IMR-90 (cell line): Measurements from ENCODE around the gene OR7A17. TPM values are rescaled to one million over a fixed set of nuclear protein-coding genes. Genes with fewer than 3 reads are reported as not detected.

Experiments
- ATAC-seq: fragments of 200-7000 bp; cut with Tn5 transposase; 2 replicates; pipeline ENCODE4 v1.9.1; 2020; ENCODE audit warnings: low read depth, mild to moderate bottlenecking, moderate library complexity
- BruUV-seq: library from RNA; stranded (reverse); fragments of 400-500 nt; replicated peaks from 2 replicates; lab custom pipeline; 2021; lab: Mats Ljungman, UMichigan
- CTCF ChIA-PET: fragments of 300-600 bp; formaldehyde crosslinking; extraction: SDS; loops from one replicate; lab custom pipeline; 2021; ENCODE audit warnings: antibody characterized with exemption; lab: Yijun Ruan, JAX
- POLR2A ChIA-PET: fragments of 300-600 bp; sonication (Branson Sonifier 250); formaldehyde crosslinking; loops from one replicate; lab custom pipeline; 2022; ENCODE audit warnings: antibody characterized with exemption; ENCODE audit not compliant: unreplicated experiment; lab: Charles Lee
- DNase-seq: peaks from one replicate; pipeline ENCODE4 v3.0.0; 2013
- H2AFZ ChIP-seq: replicated peaks from 2 replicates; pipeline ENCODE3; 2013; ENCODE audit warnings: low read length, mild to moderate bottlenecking; ENCODE audit not compliant: poor library complexity
- H2AK5ac ChIP-seq: 2 replicates; pipeline ENCODE4 v1.6.1; 2013; ENCODE audit warnings: low read depth, low read length, inconsistent platforms
- H2AK9ac ChIP-seq: replicated peaks from 2 replicates; pipeline ENCODE3; 2013; ENCODE audit warnings: mild to moderate bottlenecking, low read depth, low read length, moderate library complexity; ENCODE audit not compliant: poor library complexity
- H2BK120ac ChIP-seq: 2 replicates; pipeline ENCODE4 v1.6.1; 2013; ENCODE audit warnings: low read depth, low read length, inconsistent platforms
- H2BK15ac ChIP-seq: 3 replicates; pipeline ENCODE4 v1.6.1; 2013; ENCODE audit warnings: low read depth, low read length, inconsistent platforms
- H2BK20ac ChIP-seq: 2 replicates; pipeline ENCODE4 v1.6.1; 2013; ENCODE audit warnings: low read depth, mild to moderate bottlenecking, inconsistent platforms, low read length, moderate library complexity
- H2BK5ac ChIP-seq: 2 replicates; pipeline ENCODE4 v1.6.1; 2013; ENCODE audit warnings: mild to moderate bottlenecking, low read depth, low read length, inconsistent platforms; ENCODE audit not compliant: poor library complexity, severe bottlenecking
- H3K14ac ChIP-seq: replicated peaks from 2 replicates; pipeline ENCODE4 v1.6.1; 2013; ENCODE audit warnings: low read depth, low read length, inconsistent platforms
- H3K18ac ChIP-seq: 2 replicates; pipeline ENCODE4 v1.6.1; 2013; ENCODE audit warnings: low read depth, low read length, control low read depth
- H3K23ac ChIP-seq: 2 replicates; pipeline ENCODE4 v1.6.1; 2013; ENCODE audit warnings: low read depth, low read length, inconsistent platforms
- H3K27ac ChIP-seq: 2 replicates; pipeline ENCODE4 v1.5.1; 2013; ENCODE audit warnings: mild to moderate bottlenecking, control low read depth, low read length; ENCODE audit not compliant: insufficient read depth
- H3K27me3 ChIP-seq: 2 replicates; pipeline ENCODE4 v1.6.1; 2013; ENCODE audit warnings: low read length; ENCODE audit not compliant: control insufficient read depth, insufficient read depth
- H3K36me3 ChIP-seq: 2 replicates; pipeline ENCODE4 v1.6.1; 2013; ENCODE audit warnings: low read length, mixed read lengths; ENCODE audit not compliant: control insufficient read depth, insufficient read depth
- H3K4ac ChIP-seq: 2 replicates; pipeline ENCODE4 v1.6.1; 2013; ENCODE audit warnings: low read depth, low read length, inconsistent platforms
- H3K4me1 ChIP-seq: 2 replicates; pipeline ENCODE4 v1.6.1; 2013; ENCODE audit warnings: low read length, mixed read lengths; ENCODE audit not compliant: control insufficient read depth, insufficient read depth
- H3K4me2 ChIP-seq: 2 replicates; pipeline ENCODE4 v1.6.1; 2013; ENCODE audit warnings: low read depth, mild to moderate bottlenecking, control low read depth, low read length, moderate library complexity
- H3K4me3 ChIP-seq: 2 replicates; pipeline ENCODE4 v1.5.1; 2013; ENCODE audit warnings: low read depth, mild to moderate bottlenecking, control low read depth, low read length, moderate library complexity; ENCODE audit not compliant: insufficient read depth
- H3K56ac ChIP-seq: 2 replicates; pipeline ENCODE4 v1.6.1; 2013; ENCODE audit warnings: low read length, inconsistent platforms; ENCODE audit not compliant: insufficient read depth; ENCODE audit errors: extremely low read depth
- H3K79me1 ChIP-seq, 2 experiments: 2 replicates each; pipeline ENCODE4 v1.6.1; 2013; ENCODE audit warnings: low read length in 2 of 2, inconsistent platforms in 1 of 2, low read depth in 1 of 2
- H3K9ac ChIP-seq: 2 replicates; pipeline ENCODE4 v1.6.1; 2013; ENCODE audit warnings: low read depth, low read length, control low read depth
- H3K9me1 ChIP-seq: 2 replicates; pipeline ENCODE4 v1.6.1; 2013; ENCODE audit warnings: low read length, inconsistent platforms; ENCODE audit not compliant: insufficient read depth
- H3K9me3 ChIP-seq: 2 replicates; pipeline ENCODE4 v1.6.1; 2013; ENCODE audit warnings: low read length; ENCODE audit not compliant: control insufficient read depth, insufficient read depth
- H4K20me1 ChIP-seq: 2 replicates; pipeline ENCODE4 v1.6.1; 2013; ENCODE audit warnings: low read length, inconsistent platforms; ENCODE audit not compliant: insufficient read depth
- H4K5ac ChIP-seq: 2 replicates; pipeline ENCODE4 v1.6.1; 2013; ENCODE audit warnings: mild to moderate bottlenecking, low read depth, low read length, control low read depth
- H4K8ac ChIP-seq, 2 experiments: 2 replicates each; pipeline ENCODE4 v1.6.1; 2013; ENCODE audit warnings: low read depth in 2 of 2, low read length in 2 of 2, control low read depth in 1 of 2, inconsistent platforms in 1 of 2
- H4K91ac ChIP-seq: 2 replicates; pipeline ENCODE4 v1.6.1; 2013; ENCODE audit warnings: low read depth, low read length, inconsistent platforms; ENCODE audit not compliant: insufficient read depth
- CEBPB ChIP-seq: IDR thresholded peaks from 2 replicates; pipeline ENCODE4 v1.6.1; 2012; ENCODE audit warnings: low read depth, low read length, improper control_type of control experiment
- CHD1 ChIP-seq: IDR thresholded peaks from 2 replicates; pipeline ENCODE4 v1.6.1; 2012; ENCODE audit warnings: low read depth, low read length, improper control_type of control experiment
- MAZ ChIP-seq: IDR thresholded peaks from 2 replicates; pipeline ENCODE4 v1.6.1; 2012; ENCODE audit warnings: low read depth, mild to moderate bottlenecking, low read length, improper control_type of control experiment, moderate library complexity, borderline replicate concordance
- NFE2L2 ChIP-seq: fragments of 150-350 bp; IDR thresholded peaks from 2 replicates; pipeline ENCODE4 v1.6.1; 2016; ENCODE audit warnings: low read depth, mild to moderate bottlenecking, low read length
- POLR2A ChIP-seq: IDR thresholded peaks from 2 replicates; pipeline ENCODE4 v1.6.1; 2012; ENCODE audit warnings: mild to moderate bottlenecking, low read depth, low read length
- RCOR1 ChIP-seq: IDR thresholded peaks from 2 replicates; pipeline ENCODE4 v1.6.1; 2012; ENCODE audit warnings: mild to moderate bottlenecking, low read length, improper control_type of control experiment; ENCODE audit not compliant: insufficient replicate concordance
- RFX5 ChIP-seq: IDR thresholded peaks from 2 replicates; pipeline ENCODE4 v1.8.0; 2012; ENCODE audit warnings: low read depth, mild to moderate bottlenecking, low read length, moderate library complexity
- WGBS, 2 experiments: methylation state at CpG; one replicate each; pipeline versions ENCODE4 v1.1.5 to v1.1.7; 2013; ENCODE audit warnings: missing lambda C conversion rate in 2 of 2; ENCODE audit not compliant: insufficient read length in 1 of 2; ENCODE audit errors: extremely low coverage in 2 of 2; 5-methylcytosine and 5-hydroxymethylcytosine counted together
- dilution Hi-C: fragments of 300-500 bp; cut with HindIII; formaldehyde crosslinking; loops from one replicate; pipeline ENCODE4 v1.14.3; 2018; ENCODE audit warnings: low sequenced_read_pairs; ENCODE audit not compliant: unreplicated experiment
- in situ Hi-C: fragments of 300-500 bp; cut with MboI; formaldehyde crosslinking; loops from 3 replicates; pipeline ENCODE4 v1.14.3; 2019; ENCODE audit warnings: low sequenced_read_pairs, inconsistent platforms, mixed read lengths
- intact Hi-C: fragments of 100-400 bp; cut with micrococcal nuclease; formaldehyde crosslinking; loops from 2 replicates; pipeline ENCODE4 v1.10.0; 2022
- polyA plus RNA-seq, 3 experiments: library from polyadenylated mRNA; depleted of rRNA; stranded (reverse); fragments of >200 nt; gene quantifications; 2 replicates each; pipeline ENCODE4 v1.2.3, GENCODE V29; 2012; ENCODE audit warnings: low replicate concordance in 1 of 3
- total RNA-seq: library from RNA; depleted of rRNA; stranded (reverse); fragments of >200 nt; gene quantifications from 2 replicates; pipeline ENCODE4 v1.2.3, GENCODE V29; 2012
- TF ChIP-seq, protein P1 (sequence below): conservative IDR thresholded peaks from 2 replicates; pipeline ENCODE4 v1.5.1; 2012; ENCODE audit warnings: mild to moderate bottlenecking, low read depth, low read length, improper control_type of control experiment
- TF ChIP-seq, protein P2 (sequence below): fragments of 150-350 bp; IDR thresholded peaks from 2 replicates; pipeline ENCODE4 v1.6.1; 2016; ENCODE audit warnings: low read depth, mild to moderate bottlenecking, low read length, moderate library complexity, borderline replicate concordance

The OR7A17 gene
- total and polyA plus RNA-seq, 2 of the 4 experiments (the other 2 are of a cell fraction): not detected

DNA sequence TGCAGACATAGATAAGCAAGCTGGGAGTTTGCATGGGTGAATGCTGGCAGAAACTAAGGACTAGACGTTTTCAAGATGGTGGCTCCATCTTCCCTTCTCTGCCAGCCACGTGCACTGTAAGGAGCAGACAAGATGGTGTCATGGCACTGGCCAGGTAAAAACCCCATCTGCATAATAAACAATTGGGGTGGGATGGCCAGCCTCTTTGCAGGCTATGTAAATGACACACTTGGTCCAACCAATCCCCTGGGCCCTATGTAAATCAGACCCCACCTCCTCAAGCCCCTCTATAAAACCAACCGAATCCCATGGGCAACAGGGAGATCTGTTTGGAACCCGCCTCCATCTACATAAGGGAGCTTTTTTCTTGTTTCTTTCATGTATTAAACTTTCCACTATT, 48.5 kb downstream of the OR7A17 start:
- dilution Hi-C loops: no loop called here
- H4K5ac ChIP-seq: no peak overlapping the region
- CTCF ChIA-PET: no interaction called here

More for the DNA sequence above, 48.5 kb downstream of the OR7A17 start:
- H3K23ac ChIP-seq: no peak overlapping the region
- no peak overlapping the region for H2BK20ac ChIP-seq
- no peaks in the 10 kb centered on the region for H3K27me3 ChIP-seq
- no peak for DNase-seq
- no peak overlapping the region for H4K8ac ChIP-seq
- H3K27ac ChIP-seq: no peak overlapping the region
- intact Hi-C loops (no loop called here), in situ Hi-C loops (no loop called here)
- no peaks in the 10 kb centered on the region for H3K36me3 ChIP-seq
- POLR2A ChIA-PET: no interaction called here
- no peaks in the 10 kb centered on the region for H3K9me1 ChIP-seq
- no peak overlapping the region for H3K9ac ChIP-seq
- H3K18ac ChIP-seq: no peak overlapping the region
- 0% methylated on average over 1 of the region's 4 CpGs; no CpG with 5 or more reads in 1 of the 2 experiments for WGBS, 2 experiments
- H3K4me2 ChIP-seq: no peak overlapping the region
- no peak overlapping the region for H3K4ac ChIP-seq
- no peaks in the 10 kb centered on the region for H3K79me1 ChIP-seq
- no peak overlapping the region for H2AK5ac ChIP-seq
- H4K20me1 ChIP-seq: no peaks in the 10 kb centered on the region
- TF ChIP-seq CEBPB (no peak), RCOR1 (no peak), POLR2A (no peak), RFX5 (no peak), CHD1 (no peak), MAZ (no peak), NFE2L2 (no peak)
- TF ChIP-seq, protein P1, sequence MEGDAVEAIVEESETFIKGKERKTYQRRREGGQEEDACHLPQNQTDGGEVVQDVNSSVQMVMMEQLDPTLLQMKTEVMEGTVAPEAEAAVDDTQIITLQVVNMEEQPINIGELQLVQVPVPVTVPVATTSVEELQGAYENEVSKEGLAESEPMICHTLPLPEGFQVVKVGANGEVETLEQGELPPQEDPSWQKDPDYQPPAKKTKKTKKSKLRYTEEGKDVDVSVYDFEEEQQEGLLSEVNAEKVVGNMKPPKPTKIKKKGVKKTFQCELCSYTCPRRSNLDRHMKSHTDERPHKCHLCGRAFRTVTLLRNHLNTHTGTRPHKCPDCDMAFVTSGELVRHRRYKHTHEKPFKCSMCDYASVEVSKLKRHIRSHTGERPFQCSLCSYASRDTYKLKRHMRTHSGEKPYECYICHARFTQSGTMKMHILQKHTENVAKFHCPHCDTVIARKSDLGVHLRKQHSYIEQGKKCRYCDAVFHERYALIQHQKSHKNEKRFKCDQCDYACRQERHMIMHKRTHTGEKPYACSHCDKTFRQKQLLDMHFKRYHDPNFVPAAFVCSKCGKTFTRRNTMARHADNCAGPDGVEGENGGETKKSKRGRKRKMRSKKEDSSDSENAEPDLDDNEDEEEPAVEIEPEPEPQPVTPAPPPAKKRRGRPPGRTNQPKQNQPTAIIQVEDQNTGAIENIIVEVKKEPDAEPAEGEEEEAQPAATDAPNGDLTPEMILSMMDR: no peak
- TF ChIP-seq, protein P2, sequence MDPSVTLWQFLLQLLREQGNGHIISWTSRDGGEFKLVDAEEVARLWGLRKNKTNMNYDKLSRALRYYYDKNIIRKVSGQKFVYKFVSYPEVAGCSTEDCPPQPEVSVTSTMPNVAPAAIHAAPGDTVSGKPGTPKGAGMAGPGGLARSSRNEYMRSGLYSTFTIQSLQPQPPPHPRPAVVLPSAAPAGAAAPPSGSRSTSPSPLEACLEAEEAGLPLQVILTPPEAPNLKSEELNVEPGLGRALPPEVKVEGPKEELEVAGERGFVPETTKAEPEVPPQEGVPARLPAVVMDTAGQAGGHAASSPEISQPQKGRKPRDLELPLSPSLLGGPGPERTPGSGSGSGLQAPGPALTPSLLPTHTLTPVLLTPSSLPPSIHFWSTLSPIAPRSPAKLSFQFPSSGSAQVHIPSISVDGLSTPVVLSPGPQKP: no peak
- no peak overlapping the region for H2AK9ac ChIP-seq
- H3K14ac ChIP-seq: no peak overlapping the region
- no peak overlapping the region for H2BK120ac ChIP-seq
- no peaks in the 10 kb centered on the region for H3K4me1 ChIP-seq
- H2BK15ac ChIP-seq: no peak overlapping the region
- no peak overlapping the region for H2AFZ ChIP-seq
- no peak for ATAC-seq
- H2BK5ac ChIP-seq: no peak overlapping the region
- H4K91ac ChIP-seq: no peak overlapping the region
- no peak overlapping the region for H3K4me3 ChIP-seq
- no TSS peak for BruUV-seq
- H3K9me3 ChIP-seq: peaks cover 4% of the 10 kb centered on the region; the same call in 1 of the 2 replicates
- H3K56ac ChIP-seq: no peak overlapping the region
